HG02973 (cell line): ENCODE measurements around the gene OR2C3.
"Not testable (repeated sequence)": the region's sequence is repeated elsewhere in the genome, so short reads cannot be mapped to it uniquely, and the experiment has no call there.

ENCODE experiments used
- ATAC-seq: cut with Tn5 transposase; IDR thresholded peaks from one replicate; pipeline ENCODE4 v1.9.1; 2021; ENCODE audit warnings: moderate library complexity; ENCODE audit not compliant: unreplicated experiment

OR2C3 gene

GRCh38 chr1:247536340-247536739 is at the start of gene OR2C3:
TSS of gene OR2C3 (minus strand) at chr1:247536440. CDS start at chr1:247532511, 3,929 bp downstream.
- no peak for ATAC-seq

GRCh38 chr1:247578946-247579460 is 42.8 kb upstream of the OR2C3 start:
- ATAC-seq = no peak

DNA sequence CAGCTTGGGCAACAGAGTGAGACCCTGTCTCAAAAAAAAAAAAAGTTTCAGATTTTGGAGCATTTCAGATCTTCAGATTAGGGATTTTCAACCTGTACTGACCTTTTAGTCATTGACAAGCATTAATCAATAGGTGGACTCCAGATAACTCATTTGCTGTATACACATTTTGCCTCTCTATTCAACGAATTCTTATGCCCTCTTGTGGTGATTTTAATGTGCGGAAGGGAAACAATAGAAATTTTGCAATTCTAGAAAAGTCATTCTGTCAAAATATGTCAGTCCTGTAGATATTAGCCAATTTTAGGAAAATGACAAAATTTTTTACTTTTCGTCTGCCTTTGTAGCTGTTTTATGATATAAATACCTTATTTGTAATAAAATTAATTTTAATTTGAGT is 40.3 kb upstream of the OR2C3 start:
- ATAC-seq = no peak

DNA sequence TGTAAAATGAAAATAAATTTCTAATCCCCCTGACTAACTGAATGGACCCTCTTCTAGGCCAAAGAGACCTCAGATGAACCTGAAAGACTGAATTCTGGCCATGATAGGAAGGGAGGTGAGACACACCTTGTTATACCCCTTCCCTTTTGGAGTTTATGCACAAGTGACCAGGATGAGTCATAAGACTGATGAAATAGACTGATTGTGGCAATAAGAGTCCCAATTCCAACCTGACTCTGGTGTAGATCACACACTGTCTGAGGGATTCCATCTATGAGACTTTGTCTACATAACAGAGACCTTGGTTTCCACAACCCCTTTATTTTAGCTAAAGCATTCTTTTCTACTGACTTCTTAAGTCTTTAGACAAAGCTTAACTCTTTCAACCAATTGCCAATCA is 38.4 kb upstream of the OR2C3 start:
- ATAC-seq = no peak

- no peak for ATAC-seq
Measured at GRCh38 chr1:247574236-247574635, 38.0 kb upstream of the OR2C3 start.

DNA sequence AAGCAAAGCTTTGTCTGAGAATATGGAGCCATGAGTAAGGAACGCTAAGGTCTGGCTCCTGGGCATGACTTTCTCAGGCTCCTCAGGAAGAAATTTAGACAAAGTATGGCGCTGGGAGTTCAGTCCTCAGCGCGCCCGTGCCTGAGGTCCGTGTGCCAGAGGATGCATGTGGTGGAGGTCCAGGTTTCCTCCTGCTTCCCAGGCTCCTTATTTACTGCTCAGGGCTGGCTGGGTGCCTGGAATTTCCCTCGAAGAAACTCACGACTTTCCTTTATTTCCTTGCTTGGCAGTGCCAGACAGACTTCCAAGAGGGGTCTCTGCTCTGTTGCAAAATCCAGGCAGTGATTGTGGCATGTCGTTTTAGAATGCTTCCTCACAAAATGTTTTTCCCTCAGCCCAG is 26.0 kb upstream of the OR2C3 start:
- ATAC-seq = no peak

- no peak for ATAC-seq
Measured at GRCh38 chr1:247561711-247562110, 25.5 kb upstream of the OR2C3 start.

DNA sequence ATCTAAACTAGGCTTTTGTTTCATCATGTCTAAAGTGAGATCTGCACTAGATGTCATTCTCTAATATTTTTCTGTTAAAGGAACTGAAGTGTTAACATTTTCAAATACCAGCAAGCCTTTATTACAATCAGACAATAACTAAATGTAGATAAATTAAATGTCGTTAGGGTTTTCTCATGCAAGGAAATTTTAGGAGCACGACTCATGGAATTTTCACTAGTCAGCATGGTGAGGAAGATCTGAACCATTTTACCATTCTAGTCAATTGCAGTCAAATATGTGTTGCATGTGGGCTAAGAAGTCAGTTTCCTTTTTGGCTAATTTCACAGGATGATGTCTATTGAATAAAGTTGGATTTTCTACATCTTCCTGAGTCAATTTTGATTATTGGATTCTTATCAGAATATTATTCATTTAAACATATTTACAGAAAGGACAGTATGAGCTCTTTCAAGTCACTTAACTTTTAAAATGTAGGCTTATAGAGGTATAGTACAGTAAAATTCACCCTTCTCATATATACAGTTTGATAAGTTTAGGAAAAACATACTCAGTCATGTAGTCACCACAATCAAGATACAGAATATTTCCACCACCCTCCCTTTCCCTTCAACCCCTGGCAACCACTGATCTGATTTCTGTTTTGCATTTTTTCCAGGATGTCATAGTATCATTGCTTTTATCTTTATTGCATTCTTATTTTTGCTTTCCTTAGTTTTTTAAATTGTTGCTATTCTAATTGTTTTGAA is 21.9 kb upstream of the OR2C3 start:
- no peak for ATAC-seq

GRCh38 chr1:247552231-247552630 is 16.0 kb upstream of the OR2C3 start:
- no peak for ATAC-seq

DNA sequence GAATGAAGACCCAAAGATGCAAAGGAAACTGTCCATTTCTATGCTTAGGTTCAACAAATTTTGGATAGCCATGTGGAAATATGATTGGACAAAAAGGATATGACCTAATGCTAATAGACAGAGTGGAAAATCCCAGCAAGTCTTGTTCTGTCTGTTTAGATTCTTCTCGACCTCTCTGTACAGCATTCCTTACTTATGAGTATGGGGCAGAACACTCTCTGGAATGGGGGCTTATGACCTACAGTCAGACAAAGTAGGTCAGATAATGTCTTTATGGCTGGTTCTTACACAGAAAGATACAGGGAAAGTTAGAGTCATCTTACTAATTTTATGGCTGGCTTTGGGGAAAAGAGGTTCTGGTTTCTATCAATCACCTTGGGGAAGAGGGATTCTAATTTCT is 15.5 kb upstream of the OR2C3 start:
- no peak for ATAC-seq

DNA sequence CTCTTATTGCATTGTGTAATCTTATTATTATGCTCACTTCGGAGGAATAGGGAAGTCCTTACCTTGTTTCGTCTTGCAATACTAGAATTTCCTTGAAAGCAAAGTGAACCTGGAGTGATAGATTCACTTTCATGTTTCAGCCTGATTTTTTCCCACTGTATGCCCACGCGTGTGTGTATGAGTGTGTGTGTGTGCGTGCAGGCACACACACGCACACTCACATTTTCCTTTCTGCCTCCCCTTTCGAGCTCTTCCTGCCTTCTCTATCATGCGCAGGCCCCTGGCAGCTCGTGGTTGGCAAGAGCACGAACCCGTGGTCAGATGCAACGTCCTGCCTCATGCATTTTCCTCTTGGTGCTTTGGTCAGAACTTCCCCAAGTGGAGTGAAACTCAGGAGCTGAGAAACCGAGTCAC is 12.5 kb upstream of the OR2C3 start, which contains the start of gene GCSAML:
Gene GCSAML (plus strand): TSS at position 366 of the 414 bp plus-strand sequence. CDS start 58 bp downstream, outside the sequence.
- ATAC-seq = no peak

DNA sequence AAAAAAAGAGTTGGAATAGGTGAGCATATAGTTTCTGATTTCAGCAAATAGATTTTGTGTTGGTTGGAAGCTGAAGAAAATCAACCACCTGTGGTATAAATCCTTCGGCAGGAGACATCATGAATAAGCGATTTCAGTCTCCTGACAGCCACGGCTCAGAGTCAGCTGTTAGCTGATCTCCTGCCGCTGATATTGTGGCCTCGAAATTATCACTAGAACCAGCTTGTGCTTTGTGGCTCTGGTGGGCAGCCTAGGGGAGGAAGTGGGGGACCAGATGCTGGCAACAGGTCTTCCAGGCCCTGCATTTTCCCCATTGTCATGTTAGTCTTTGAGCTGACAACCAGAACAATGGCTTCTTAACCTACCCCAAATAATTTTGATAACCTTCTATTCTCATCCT is 11.9 kb upstream of the OR2C3 start:
- ATAC-seq = no peak

- ATAC-seq = no peak
Measured at GRCh38 chr1:247542811-247543210, 6.6 kb upstream of the OR2C3 start.

DNA sequence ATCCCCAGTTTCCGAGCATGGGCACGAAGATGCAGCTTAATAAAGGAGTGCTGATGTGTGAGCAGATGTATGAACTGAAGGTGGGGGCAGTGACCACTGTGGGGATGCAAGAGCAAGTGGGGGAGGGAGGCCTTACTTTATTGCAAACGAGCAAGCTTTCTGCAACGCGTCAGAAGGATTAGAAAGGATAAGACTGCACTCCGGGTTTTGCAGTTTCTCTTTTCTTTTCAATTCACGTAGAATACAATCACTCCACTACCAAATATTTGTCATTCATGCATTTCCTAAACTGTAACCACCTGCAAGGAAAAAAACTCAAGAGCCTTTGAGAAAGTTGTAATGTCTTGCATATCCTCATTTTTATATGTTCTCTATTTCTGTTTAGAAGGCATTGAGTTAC is 4.3 kb upstream of the OR2C3 start:
- no peak for ATAC-seq

DNA sequence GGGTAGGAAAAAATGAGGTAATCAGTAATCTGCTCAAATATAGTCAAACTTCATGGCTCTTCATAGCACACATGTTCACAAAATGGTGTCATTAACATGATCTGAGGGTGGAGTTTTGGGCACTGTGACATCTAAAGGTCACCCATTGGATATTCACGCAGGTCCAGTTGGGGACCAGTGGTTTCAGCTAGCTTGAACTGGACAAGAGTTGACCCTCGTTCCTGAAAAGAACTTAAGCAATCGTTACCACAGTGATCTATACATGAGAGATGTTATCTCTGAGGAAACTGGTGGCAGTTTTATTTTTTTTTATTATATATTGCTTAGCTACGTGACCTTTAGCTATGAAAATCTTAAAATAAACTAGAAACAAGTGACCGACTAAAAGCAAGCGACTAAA is 3.0 kb upstream of the OR2C3 start:
- no peak for ATAC-seq

DNA sequence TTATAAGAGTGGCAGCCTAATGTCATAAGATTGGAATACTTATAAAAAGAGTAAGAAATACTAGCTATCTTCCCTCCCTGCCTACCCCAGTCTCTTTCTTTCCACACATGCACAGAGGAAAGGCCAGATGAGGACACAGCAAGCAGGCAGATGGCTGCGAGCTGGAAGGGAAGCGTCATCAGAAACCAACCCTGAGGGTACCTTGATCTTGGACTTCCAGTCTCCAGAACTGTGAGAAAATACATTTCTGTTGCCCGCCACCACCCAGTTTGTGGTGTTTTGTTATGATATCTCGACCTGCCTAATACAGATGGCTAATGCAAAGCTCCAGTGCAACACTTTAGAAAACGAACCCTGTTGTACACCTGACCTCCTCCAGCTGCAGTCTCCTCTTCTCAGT is 2.3 kb upstream of the OR2C3 start:
- ATAC-seq = no peak

GRCh38 chr1:247535402-247535801 is 838 bp downstream of the OR2C3 start:
- no peak for ATAC-seq

DNA sequence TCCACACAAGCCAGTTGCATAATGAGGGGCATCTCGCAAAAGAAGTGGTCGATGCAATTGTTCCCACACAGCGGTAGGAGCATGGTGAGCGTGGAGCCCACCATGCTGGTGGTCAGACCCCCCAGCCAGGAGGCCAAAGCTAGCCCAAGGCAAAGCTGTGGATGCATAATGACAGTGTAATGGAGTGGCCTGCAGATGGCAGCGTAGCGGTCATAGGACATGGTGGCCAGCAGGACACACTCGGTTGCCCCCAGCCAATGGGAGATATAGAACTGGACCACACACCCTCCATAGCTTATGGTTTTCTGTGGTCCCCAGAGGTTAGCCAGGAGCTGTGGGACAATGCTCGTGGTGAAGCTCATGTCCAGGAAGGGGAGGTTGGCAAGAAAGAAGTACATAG is 4.3 kb downstream of the OR2C3 start:
- no peak for ATAC-seq

GRCh38 chr1:247530785-247531184 is 5.5 kb downstream of the OR2C3 start:
- ATAC-seq = no peak

GRCh38 chr1:247529771-247530355 is 6.4 kb downstream of the OR2C3 start:
- ATAC-seq = no peak

- no peak for ATAC-seq
Measured at GRCh38 chr1:247528812-247529474, 7.3 kb downstream of the OR2C3 start.

DNA sequence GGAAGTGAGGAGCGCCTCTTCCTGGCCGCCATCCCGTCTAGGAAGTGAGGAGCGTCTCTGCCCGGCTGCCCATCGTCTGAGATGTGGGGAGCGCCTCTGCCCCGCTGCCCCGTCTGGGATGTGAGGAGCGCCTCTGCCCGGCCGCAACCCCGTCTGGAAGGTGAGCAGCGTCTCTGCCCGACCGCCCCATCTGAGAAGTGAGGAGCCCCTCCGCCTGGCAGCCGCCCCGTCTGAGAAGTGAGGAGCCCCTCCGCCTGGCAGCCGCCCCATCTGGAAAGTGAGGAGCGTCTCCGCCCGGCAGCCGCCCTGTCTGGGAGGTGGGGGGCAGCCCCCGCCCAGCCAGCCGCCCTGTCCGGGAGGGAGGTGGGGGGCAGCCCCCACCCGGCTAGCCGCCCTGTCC is 14.4 kb downstream of the OR2C3 start:
- not testable (repeated sequence) for ATAC-seq
